ENCODE data around the gene OR1K1. TPM values are rescaled to one million over a fixed set of nuclear protein-coding genes. Genes with fewer than 3 reads are reported as not detected.
A peak's percentile ranks its signal among the peaks of the same experiment; 100 is the strongest.
"Not testable (repeated sequence)": the region's sequence is repeated elsewhere in the genome, so short reads cannot be mapped to it uniquely, and the experiment has no call there.

The OR1K1 gene
- total RNA-seq, 8 experiments from 2014 or later, result 0.27 to 1.5 (median 0.54) TPM; not detected in 3

- no peak for ATAC-seq (replicated peaks in 6 of 8)
- H3K4me1 ChIP-seq (replicated peaks in 1 of 2), result no peaks in the 10 kb centered on the region
- no peak overlapping the region for H3K4me3 ChIP-seq
- H3K27ac ChIP-seq, result no peak overlapping the region
- in situ Hi-C loops (cut with MboI; ENCODE audit: low pct_unique_long_range_greater_than_20kb in 2 of 9, low sequenced_read_pairs in 9 of 9, unreplicated experiment in 9 of 9), result no loop called here
- WGBS, 10 experiments, result 19 to 80% (median 68%) methylated on average over 1 to 5 of the region's 5 CpGs
Measured at GRCh38 chr9:122791872-122792669, 7.9 kb upstream of the OR1K1 start.

- 39 to 93% (median 62%) methylated on average over 1 to 4 of the region's 6 CpGs; no CpG with 5 or more reads in 2 of the 10 experiments for WGBS, 10 experiments
- H3K4me3 ChIP-seq, result no peak overlapping the region
- no peak overlapping the region for H3K27ac ChIP-seq
- ATAC-seq (replicated peaks in 6 of 8), result no peak
- in situ Hi-C loops (cut with MboI; ENCODE audit: low pct_unique_long_range_greater_than_20kb in 2 of 9, low sequenced_read_pairs in 9 of 9, unreplicated experiment in 9 of 9), result no loop called here
- H3K4me1 ChIP-seq (replicated peaks in 1 of 2), result no peaks in the 10 kb centered on the region
Measured at GRCh38 chr9:122797316-122798063, 2.4 kb upstream of the OR1K1 start.

GRCh38 chr9:122806661-122807060 is 6.7 kb downstream of the OR1K1 start:
- no peak for ATAC-seq (replicated peaks in 6 of 8)
- Histone ChIP-seq H3K27ac (no peak overlapping the region), H3K4me1 (replicated peaks in 1 of 2) (no peaks in the 10 kb centered on the region), H3K4me3 (no peak overlapping the region)
- WGBS, 10 experiments, result 60 to 94% (median 80%) methylated on average over 1 to 3 of the region's 4 CpGs; no CpG with 5 or more reads in 3 of the 10 experiments
- in situ Hi-C loops (cut with MboI; ENCODE audit: low pct_unique_long_range_greater_than_20kb in 2 of 9, low sequenced_read_pairs in 9 of 9, unreplicated experiment in 9 of 9), result loop anchor here in 6 of 9 experiments (10.0 to 25.0 kb wide), 4 partner anchors 342 to 694 kb away; no protein-coding TSS in a partner anchor

- WGBS, 10 experiments, result 0 to 60% (median 43%) methylated on average over 1 of the region's 1 CpG; no CpG with 5 or more reads in 7 of the 10 experiments
- H3K4me3 ChIP-seq, result no peak overlapping the region
- H3K27ac ChIP-seq, result no peak overlapping the region
- in situ Hi-C loops (cut with MboI; ENCODE audit: low pct_unique_long_range_greater_than_20kb in 2 of 9, low sequenced_read_pairs in 9 of 9, unreplicated experiment in 9 of 9), result loop anchor here in 6 of 9 experiments (10.0 to 25.0 kb wide), 4 partner anchors 343 to 695 kb away; no protein-coding TSS in a partner anchor
- no peak for ATAC-seq (replicated peaks in 6 of 8)
- no peaks in the 10 kb centered on the region for H3K4me1 ChIP-seq (replicated peaks in 1 of 2)
Measured at GRCh38 chr9:122807271-122807900, 7.5 kb downstream of the OR1K1 start.

GRCh38 chr9:122808141-122808540 is 8.2 kb downstream of the OR1K1 start:
- no peak for ATAC-seq (replicated peaks in 6 of 8)
- Histone ChIP-seq H3K27ac (no peak overlapping the region), H3K4me3 (no peak overlapping the region), H3K4me1 (replicated peaks in 1 of 2) (no peaks in the 10 kb centered on the region)
- in situ Hi-C loops (cut with MboI; ENCODE audit: low pct_unique_long_range_greater_than_20kb in 2 of 9, low sequenced_read_pairs in 9 of 9, unreplicated experiment in 9 of 9), result loop anchor here in 6 of 9 experiments (10.0 to 25.0 kb wide), 4 partner anchors 343 to 696 kb away; no protein-coding TSS in a partner anchor
- WGBS, 10 experiments, result 63 to 100% (median 73%) methylated on average over 1 to 3 of the region's 3 CpGs; no CpG with 5 or more reads in 4 of the 10 experiments

- H3K27ac ChIP-seq; H3K4me1 ChIP-seq (replicated peaks in 1 of 2); H3K4me3 ChIP-seq; ATAC-seq (replicated peaks in 6 of 8): not testable (repeated sequence)
- 65 to 100% (median 88%) methylated on average over 1 to 7 of the region's 7 CpGs; no CpG with 5 or more reads in 2 of the 10 experiments for WGBS, 10 experiments
- in situ Hi-C loops (cut with MboI; ENCODE audit: low pct_unique_long_range_greater_than_20kb in 2 of 9, low sequenced_read_pairs in 9 of 9, unreplicated experiment in 9 of 9), result loop anchor here in 6 of 9 experiments (10.0 to 25.0 kb wide), 4 partner anchors 344 to 697 kb away; no protein-coding TSS in a partner anchor
Measured at GRCh38 chr9:122809261-122809660, 9.3 kb downstream of the OR1K1 start.

- in situ Hi-C loops (cut with MboI; ENCODE audit: low pct_unique_long_range_greater_than_20kb in 2 of 9, low sequenced_read_pairs in 9 of 9, unreplicated experiment in 9 of 9), result loop anchor here in 7 of 9 experiments (5.0 to 25.0 kb wide), 5 partner anchors 343 to 698 kb away; no protein-coding TSS in a partner anchor
- Histone ChIP-seq H3K27ac (no peak overlapping the region), H3K4me1 (replicated peaks in 1 of 2) (no peaks in the 10 kb centered on the region), H3K4me3 (no peak overlapping the region)
- 0 to 10% (median 1%) methylated on average over 1 to 7 of the region's 8 CpGs for WGBS, 10 experiments
- peak; percentile 85 to 98 (median 94) for ATAC-seq (replicated peaks in 6 of 8)
Measured at GRCh38 chr9:122810306-122810946, 10.5 kb downstream of the OR1K1 start.

GRCh38 chr9:122812736-122813135 is 12.8 kb downstream of the OR1K1 start:
- Histone ChIP-seq H3K4me1 (replicated peaks in 1 of 2) (no peaks in the 10 kb centered on the region), H3K4me3 (no peak overlapping the region), H3K27ac (no peak overlapping the region)
- WGBS, 10 experiments, result 60 to 100% (median 82%) methylated on average over 1 to 4 of the region's 4 CpGs; no CpG with 5 or more reads in 6 of the 10 experiments
- ATAC-seq (replicated peaks in 6 of 8), result no peak
- in situ Hi-C loops (cut with MboI; ENCODE audit: low pct_unique_long_range_greater_than_20kb in 2 of 9, low sequenced_read_pairs in 9 of 9, unreplicated experiment in 9 of 9), result loop anchor here in 7 of 9 experiments (5.0 to 25.0 kb wide), 5 partner anchors 345 to 700 kb away; no protein-coding TSS in a partner anchor

GRCh38 chr9:122814545-122814944 is 14.6 kb downstream of the OR1K1 start:
- no peak overlapping the region for H3K27ac ChIP-seq
- H3K4me3 ChIP-seq, result no peak overlapping the region
- in situ Hi-C loops (cut with MboI; ENCODE audit: low pct_unique_long_range_greater_than_20kb in 2 of 9, low sequenced_read_pairs in 9 of 9, unreplicated experiment in 9 of 9), result loop anchor here in 7 of 9 experiments (5.0 to 25.0 kb wide), 5 partner anchors 347 to 702 kb away; no protein-coding TSS in a partner anchor
- no peak for ATAC-seq (replicated peaks in 6 of 8)
- no peaks in the 10 kb centered on the region for H3K4me1 ChIP-seq (replicated peaks in 1 of 2)
- 50 to 100% (median 81%) methylated on average over 1 to 5 of the region's 6 CpGs; no CpG with 5 or more reads in 1 of the 10 experiments for WGBS, 10 experiments

- Histone ChIP-seq H3K4me3 (no peak overlapping the region), H3K4me1 (replicated peaks in 1 of 2) (no peaks in the 10 kb centered on the region), H3K27ac (no peak overlapping the region)
- in situ Hi-C loops (cut with MboI; ENCODE audit: low pct_unique_long_range_greater_than_20kb in 2 of 9, low sequenced_read_pairs in 9 of 9, unreplicated experiment in 9 of 9), result loop anchor here in 6 of 9 experiments (10.0 to 25.0 kb wide), 4 partner anchors 351 to 703 kb away; no protein-coding TSS in a partner anchor
- ATAC-seq (replicated peaks in 6 of 8), result no peak
Measured at GRCh38 chr9:122815544-122815943, 15.6 kb downstream of the OR1K1 start.

- Histone ChIP-seq H3K4me3 (no peak overlapping the region), H3K4me1 (replicated peaks in 1 of 2) (peaks cover 0 to 7% of the 10 kb centered on the region in 2 donors), H3K27ac (no peak overlapping the region)
- 80 to 100% (median 86%) methylated on average over 1 to 11 of the region's 17 CpGs; no CpG with 5 or more reads in 1 of the 10 experiments for WGBS, 10 experiments
- no peak for ATAC-seq (replicated peaks in 6 of 8)
- in situ Hi-C loops (cut with MboI; ENCODE audit: low pct_unique_long_range_greater_than_20kb in 2 of 9, low sequenced_read_pairs in 9 of 9, unreplicated experiment in 9 of 9), result loop anchor here in 6 of 9 experiments (10.0 to 25.0 kb wide), 4 partner anchors 352 to 704 kb away; no protein-coding TSS in a partner anchor
Measured at GRCh38 chr9:122816163-122816867, 16.4 kb downstream of the OR1K1 start.

All from motor neuron (in vitro differentiated cells).